Astrocyte (in vitro differentiated cells and primary cell): Measurements from ENCODE around the gene STUM.

Source experiments
- EZH2 ChIP-seq: IDR thresholded peaks from 2 replicates; pipeline ENCODE4 v1.6.1; 2012; ENCODE audit warnings: mild to moderate bottlenecking, low read length, inconsistent platforms; ENCODE audit not compliant: insufficient read depth
- TF ChIP-seq, protein P1 (sequence below): IDR thresholded peaks from 2 replicates; pipeline ENCODE4 v1.5.1; 2011; ENCODE audit warnings: low read depth, mild to moderate bottlenecking, inconsistent platforms, low read length, moderate library complexity; ENCODE audit not compliant: insufficient read depth

DNA sequence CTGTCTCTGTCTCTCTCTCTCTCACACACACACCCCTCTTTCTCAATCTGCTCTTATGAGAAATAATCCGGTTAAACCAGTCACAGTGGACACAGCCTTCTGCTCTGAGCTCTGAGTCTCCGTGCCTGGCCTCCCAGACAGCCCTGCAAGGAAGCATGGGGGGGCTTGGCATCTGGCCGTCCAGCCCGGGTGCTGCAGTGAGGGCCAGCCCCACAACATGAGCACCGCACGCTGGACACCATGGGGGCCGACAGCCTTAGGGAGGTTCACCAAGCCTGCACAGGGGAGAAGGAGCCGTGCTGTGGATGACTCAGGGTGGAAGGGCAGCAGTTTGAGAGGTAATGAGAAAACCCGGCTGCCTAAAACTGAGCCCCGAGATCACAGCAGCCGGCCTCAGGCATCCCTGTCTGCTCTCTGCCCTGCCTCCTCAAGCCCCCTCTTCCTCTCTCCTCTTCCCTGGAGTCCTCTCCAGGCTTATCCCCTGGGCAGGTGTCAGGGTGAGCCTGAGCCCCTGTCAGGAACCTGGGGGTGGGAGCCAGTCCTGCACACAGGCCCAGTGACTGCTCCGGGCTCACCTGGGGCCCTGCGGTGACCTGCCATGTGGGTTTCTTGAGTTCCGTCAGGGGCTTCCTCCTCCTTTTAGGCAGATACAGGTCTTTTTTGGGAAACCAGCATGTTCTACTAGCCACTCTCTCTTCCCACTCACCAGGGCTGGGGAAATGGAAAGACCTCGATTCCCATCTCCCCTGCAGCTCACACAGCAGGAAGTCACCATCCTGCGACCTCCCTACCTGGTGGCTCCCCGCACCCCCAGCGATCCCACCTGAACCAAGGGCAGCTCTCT is 97.7 kb downstream of the STUM start:
- no peak for TF ChIP-seq EZH2
- TF ChIP-seq, protein P1, sequence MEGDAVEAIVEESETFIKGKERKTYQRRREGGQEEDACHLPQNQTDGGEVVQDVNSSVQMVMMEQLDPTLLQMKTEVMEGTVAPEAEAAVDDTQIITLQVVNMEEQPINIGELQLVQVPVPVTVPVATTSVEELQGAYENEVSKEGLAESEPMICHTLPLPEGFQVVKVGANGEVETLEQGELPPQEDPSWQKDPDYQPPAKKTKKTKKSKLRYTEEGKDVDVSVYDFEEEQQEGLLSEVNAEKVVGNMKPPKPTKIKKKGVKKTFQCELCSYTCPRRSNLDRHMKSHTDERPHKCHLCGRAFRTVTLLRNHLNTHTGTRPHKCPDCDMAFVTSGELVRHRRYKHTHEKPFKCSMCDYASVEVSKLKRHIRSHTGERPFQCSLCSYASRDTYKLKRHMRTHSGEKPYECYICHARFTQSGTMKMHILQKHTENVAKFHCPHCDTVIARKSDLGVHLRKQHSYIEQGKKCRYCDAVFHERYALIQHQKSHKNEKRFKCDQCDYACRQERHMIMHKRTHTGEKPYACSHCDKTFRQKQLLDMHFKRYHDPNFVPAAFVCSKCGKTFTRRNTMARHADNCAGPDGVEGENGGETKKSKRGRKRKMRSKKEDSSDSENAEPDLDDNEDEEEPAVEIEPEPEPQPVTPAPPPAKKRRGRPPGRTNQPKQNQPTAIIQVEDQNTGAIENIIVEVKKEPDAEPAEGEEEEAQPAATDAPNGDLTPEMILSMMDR, result no peak
